ENCODE data around the gene LRCH1. TPM values are rescaled to one million over a fixed set of nuclear protein-coding genes. Genes with fewer than 3 reads are reported as not detected.

LRCH1 gene
- total and polyA plus RNA-seq, 2 of the 13 experiments (the other 11 are each of a cell fraction or from before 2014, with no cell fraction given) = 4.1 to 12.6 TPM

DNA sequence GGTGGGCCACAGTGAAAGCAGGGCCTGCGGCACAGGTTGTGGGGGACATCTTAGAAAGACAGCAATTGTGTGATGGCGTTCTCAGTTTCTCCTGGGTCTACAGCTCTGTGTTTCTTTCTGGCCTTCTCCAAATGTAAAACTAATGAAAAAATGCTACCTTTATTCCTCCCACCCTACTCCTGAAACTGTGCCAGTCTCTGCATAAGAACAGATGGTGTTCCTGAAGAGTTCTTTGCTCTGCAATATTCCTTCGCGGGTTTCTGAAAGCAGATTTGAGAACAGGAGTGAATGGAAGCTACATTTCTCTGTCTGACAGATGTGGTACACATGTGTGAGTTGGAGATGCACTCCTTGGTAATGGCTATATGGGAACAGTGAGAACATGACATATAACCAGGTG, 18.0 kb upstream of the LRCH1 start:
- no TSS peak for BruUV-seq (replicated peaks)
- POLR2A ChIA-PET = no interaction called here
- no peak for FAIRE-seq
- Histone ChIP-seq H3K27me3 (ENCODE audit: control insufficient read depth in 1 of 2, insufficient read depth in 2 of 2, low read length in 2 of 2) (no peaks in the 10 kb centered on the region), H3K9ac (ENCODE audit: insufficient read depth, low read depth, low read length) (no peak overlapping the region), H4K20me1 (ENCODE audit: insufficient read depth, low read length) (no peaks in the 10 kb centered on the region), H3K4me3 (replicated peaks in 1 of 3; ENCODE audit: insufficient read depth in 1 of 3, low read depth in 2 of 3, low read length in 3 of 3) (no peak overlapping the region), H3K9me3 (ENCODE audit: low read length) (no peaks in the 10 kb centered on the region), H2AFZ (ENCODE audit: low read length) (no peak overlapping the region), H3K79me2 (ENCODE audit: insufficient read depth, low read length) (no peaks in the 10 kb centered on the region), H3K4me1 (ENCODE audit: insufficient read depth, low read length) (no peaks in the 10 kb centered on the region), H3K27ac (ENCODE audit: extremely low read length, insufficient read depth, low read length) (no peak overlapping the region), H3K36me3 (replicated peaks in 1 of 2; ENCODE audit: control insufficient read depth in 1 of 2, insufficient read depth in 2 of 2, low read length in 2 of 2) (no peaks in the 10 kb centered on the region), H3K4me2 (ENCODE audit: low read depth, low read length) (no peak overlapping the region)
- no peak for ATAC-seq
- CTCF ChIA-PET (ENCODE audit: low intra/inter-chr PET ratio, low total read pairs) = no interaction called here
- in situ Hi-C loops (cut with HindIII; ENCODE audit: extremely low pct_ligation_motif_present, low pct_unique_long_range_greater_than_20kb) (no loop called here), intact Hi-C loops (cut with micrococcal nuclease; ENCODE audit: unreplicated experiment) (no loop called here)
- WGBS (ENCODE audit: low lambda C conversion rate) = 86% methylated on average over 4 of the region's 4 CpGs
- no peak for DNase-seq (ENCODE audit: low spot score)
- no peak for TF ChIP-seq ZIK1 (CRISPR knock-in tag; IDR thresholded peaks at IDR 0.05; ENCODE audit: borderline replicate concordance, low read depth)
- TF ChIP-seq ZNF543 (CRISPR knock-in tag; IDR thresholded peaks at IDR 0.05) = no peak
- no peak for TF ChIP-seq GATAD2A (CRISPR knock-in tag; IDR thresholded peaks at IDR 0.05)
- TF ChIP-seq FLYWCH1 (CRISPR knock-in tag; IDR thresholded peaks at IDR 0.05) = no peak
- no peak for TF ChIP-seq CC2D1A (CRISPR knock-in tag; IDR thresholded peaks at IDR 0.05)
- TF ChIP-seq HNRNPL (IDR thresholded peaks at IDR 0.05; ENCODE audit: low read depth, low read length) = no peak
- TF ChIP-seq E2F5 (CRISPR knock-in tag; conservative IDR thresholded peaks at IDR 0.05) = no peak
- TF ChIP-seq, protein P1, sequence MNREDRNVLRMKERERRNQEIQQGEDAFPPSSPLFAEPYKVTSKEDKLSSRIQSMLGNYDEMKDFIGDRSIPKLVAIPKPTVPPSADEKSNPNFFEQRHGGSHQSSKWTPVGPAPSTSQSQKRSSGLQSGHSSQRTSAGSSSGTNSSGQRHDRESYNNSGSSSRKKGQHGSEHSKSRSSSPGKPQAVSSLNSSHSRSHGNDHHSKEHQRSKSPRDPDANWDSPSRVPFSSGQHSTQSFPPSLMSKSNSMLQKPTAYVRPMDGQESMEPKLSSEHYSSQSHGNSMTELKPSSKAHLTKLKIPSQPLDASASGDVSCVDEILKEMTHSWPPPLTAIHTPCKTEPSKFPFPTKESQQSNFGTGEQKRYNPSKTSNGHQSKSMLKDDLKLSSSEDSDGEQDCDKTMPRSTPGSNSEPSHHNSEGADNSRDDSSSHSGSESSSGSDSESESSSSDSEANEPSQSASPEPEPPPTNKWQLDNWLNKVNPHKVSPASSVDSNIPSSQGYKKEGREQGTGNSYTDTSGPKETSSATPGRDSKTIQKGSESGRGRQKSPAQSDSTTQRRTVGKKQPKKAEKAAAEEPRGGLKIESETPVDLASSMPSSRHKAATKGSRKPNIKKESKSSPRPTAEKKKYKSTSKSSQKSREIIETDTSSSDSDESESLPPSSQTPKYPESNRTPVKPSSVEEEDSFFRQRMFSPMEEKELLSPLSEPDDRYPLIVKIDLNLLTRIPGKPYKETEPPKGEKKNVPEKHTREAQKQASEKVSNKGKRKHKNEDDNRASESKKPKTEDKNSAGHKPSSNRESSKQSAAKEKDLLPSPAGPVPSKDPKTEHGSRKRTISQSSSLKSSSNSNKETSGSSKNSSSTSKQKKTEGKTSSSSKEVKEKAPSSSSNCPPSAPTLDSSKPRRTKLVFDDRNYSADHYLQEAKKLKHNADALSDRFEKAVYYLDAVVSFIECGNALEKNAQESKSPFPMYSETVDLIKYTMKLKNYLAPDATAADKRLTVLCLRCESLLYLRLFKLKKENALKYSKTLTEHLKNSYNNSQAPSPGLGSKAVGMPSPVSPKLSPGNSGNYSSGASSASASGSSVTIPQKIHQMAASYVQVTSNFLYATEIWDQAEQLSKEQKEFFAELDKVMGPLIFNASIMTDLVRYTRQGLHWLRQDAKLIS (CRISPR knock-in tag; IDR thresholded peaks at IDR 0.05) = no peak
- no peak for TF ChIP-seq NFE2L2 (IDR thresholded peaks at IDR 0.05; ENCODE audit: low read length)
- TF ChIP-seq, protein P2, sequence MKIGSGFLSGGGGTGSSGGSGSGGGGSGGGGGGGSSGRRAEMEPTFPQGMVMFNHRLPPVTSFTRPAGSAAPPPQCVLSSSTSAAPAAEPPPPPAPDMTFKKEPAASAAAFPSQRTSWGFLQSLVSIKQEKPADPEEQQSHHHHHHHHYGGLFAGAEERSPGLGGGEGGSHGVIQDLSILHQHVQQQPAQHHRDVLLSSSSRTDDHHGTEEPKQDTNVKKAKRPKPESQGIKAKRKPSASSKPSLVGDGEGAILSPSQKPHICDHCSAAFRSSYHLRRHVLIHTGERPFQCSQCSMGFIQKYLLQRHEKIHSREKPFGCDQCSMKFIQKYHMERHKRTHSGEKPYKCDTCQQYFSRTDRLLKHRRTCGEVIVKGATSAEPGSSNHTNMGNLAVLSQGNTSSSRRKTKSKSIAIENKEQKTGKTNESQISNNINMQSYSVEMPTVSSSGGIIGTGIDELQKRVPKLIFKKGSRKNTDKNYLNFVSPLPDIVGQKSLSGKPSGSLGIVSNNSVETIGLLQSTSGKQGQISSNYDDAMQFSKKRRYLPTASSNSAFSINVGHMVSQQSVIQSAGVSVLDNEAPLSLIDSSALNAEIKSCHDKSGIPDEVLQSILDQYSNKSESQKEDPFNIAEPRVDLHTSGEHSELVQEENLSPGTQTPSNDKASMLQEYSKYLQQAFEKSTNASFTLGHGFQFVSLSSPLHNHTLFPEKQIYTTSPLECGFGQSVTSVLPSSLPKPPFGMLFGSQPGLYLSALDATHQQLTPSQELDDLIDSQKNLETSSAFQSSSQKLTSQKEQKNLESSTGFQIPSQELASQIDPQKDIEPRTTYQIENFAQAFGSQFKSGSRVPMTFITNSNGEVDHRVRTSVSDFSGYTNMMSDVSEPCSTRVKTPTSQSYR (CRISPR knock-in tag; IDR thresholded peaks at IDR 0.05; ENCODE audit: borderline replicate concordance) = no peak
- TF ChIP-seq EEA1 (CRISPR knock-in tag; IDR thresholded peaks at IDR 0.05; ENCODE audit: borderline replicate concordance) = no peak
- no peak for TF ChIP-seq ZNF292 (CRISPR knock-in tag; IDR thresholded peaks at IDR 0.05; ENCODE audit: borderline replicate concordance, low read depth)
- TF ChIP-seq ZNF790 (CRISPR knock-in tag; IDR thresholded peaks at IDR 0.05; ENCODE audit: borderline replicate concordance) = no peak
- TF ChIP-seq NFYC (CRISPR knock-in tag; IDR thresholded peaks at IDR 0.05) = no peak
- no peak for TF ChIP-seq ATAD3A (CRISPR knock-in tag; IDR thresholded peaks at IDR 0.05)

All from HepG2 (cell line).